D341Med (cell line): Measurements from ENCODE around the gene PPP1R14B.
A peak's percentile ranks its signal among the peaks of the same experiment; 100 is the strongest.

ENCODE experiments used
- DNase-seq: peaks from one replicate; pipeline ENCODE4 v3.0.0; 2012; ENCODE audit warnings: low spot score

The PPP1R14B gene, protein sequence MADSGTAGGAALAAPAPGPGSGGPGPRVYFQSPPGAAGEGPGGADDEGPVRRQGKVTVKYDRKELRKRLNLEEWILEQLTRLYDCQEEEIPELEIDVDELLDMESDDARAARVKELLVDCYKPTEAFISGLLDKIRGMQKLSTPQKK

DNA sequence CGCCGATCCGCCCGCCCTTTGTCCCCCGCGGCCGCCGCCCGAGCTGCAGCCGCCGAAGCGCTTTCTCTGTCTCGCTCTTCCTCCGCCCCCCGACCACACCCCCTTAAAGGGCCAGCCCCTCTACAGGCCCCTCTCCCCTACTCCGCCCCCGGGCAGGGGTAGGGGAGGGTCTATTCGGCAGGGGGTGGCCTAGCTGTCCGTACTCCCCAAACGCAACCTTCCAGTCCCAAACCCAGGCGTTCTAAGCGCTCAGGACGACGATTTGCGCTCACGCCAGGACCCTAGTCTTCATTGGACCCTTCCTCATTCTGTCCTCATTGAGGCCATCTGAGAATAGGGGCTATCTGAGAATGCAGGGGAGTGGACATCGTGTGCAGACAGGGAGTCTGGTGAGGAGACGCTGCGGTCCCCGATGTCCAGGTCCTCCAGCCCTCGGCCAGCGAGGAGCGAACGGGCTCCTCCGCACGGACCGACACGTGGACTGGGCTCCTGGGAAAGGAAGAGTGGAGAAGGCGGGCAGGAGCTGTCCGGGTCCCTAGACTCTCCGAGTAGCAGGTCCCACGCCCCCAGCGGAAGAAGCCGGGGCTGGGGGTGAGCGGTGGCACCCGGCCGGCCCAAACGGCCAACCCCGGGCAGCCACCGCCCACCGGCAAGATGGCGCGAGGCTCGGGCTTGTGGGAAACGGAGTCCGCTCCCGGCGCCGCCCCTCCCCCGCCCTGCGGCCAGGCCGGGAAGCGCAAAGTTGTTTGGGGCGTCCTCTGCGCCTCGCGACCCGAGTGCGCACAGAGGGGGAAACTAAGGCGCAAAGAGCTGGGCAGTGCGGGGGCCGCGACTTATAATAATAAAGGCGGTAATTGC lies at the start of gene PPP1R14B:
TSS of gene PPP1R14B (minus strand) at position 73 of the 858 bp plus-strand sequence. CDS start 270 bp downstream, outside the sequence.
- DNase-seq = peak; percentile 90

DNA sequence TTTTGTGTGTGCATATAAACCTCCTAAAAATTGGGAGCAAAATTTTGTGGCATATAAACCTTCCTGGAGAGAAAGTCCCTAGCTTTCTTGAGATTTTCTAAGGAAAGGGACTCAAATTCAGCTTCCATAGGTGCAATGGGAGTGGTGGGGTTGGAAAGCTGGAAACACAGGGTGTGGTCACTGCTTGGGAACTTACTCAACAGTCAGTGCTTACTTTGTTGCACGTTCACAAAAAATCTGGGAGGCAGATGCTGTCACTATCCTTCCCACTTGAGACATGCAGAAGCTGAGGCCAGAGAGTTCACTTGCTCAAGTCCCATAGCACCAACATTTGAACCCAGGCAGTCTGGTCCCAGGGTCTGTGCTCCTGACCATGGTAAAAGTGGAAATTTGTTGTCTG lies 49.5 kb upstream of the PPP1R14B start:
- no peak for DNase-seq

GRCh38 chr11:64295760-64296159 lies 49.0 kb upstream of the PPP1R14B start:
- DNase-seq = no peak

GRCh38 chr11:64294774-64295173 lies 48.0 kb upstream of the PPP1R14B start:
- DNase-seq = no peak

DNA sequence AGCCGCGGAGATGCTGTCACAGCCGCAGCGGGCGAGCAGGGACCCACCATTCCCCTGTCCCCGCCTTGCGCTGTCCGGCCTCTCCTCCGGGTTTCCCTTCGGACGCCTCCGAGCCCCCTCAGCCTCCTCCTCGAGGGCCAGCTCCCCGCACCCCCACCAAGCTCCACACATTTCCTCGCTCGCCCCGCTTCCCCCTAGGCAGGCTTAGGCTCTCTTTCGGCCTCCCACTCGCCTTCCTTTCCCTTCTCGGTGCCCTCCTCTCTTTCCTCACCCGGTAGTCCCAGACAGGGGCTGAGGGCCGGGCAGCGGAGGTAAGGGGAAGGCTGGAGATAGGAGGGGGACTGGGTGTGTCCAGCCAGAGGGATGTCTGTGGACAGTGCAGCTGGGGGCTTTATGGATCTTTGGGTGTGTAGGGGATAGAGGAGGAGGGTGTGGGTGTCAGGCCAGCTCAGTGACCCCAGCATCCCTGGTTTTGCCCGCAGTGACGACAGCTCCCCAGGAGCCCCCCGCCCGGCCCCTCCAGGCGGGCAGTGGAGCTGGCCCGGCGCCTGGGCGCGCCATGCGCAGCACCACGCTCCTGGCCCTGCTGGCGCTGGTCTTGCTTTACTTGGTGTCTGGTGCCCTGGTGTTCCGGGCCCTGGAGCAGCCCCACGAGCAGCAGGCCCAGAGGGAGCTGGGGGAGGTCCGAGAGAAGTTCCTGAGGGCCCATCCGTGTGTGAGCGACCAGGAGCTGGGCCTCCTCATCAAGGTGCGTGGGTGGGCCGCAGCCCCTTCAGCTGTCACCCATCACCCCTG lies 45.9 kb upstream of the PPP1R14B start:
- DNase-seq = no peak

GRCh38 chr11:64291752-64292459 lies 45.2 kb upstream of the PPP1R14B start:
- DNase-seq = peak; percentile 65

DNA sequence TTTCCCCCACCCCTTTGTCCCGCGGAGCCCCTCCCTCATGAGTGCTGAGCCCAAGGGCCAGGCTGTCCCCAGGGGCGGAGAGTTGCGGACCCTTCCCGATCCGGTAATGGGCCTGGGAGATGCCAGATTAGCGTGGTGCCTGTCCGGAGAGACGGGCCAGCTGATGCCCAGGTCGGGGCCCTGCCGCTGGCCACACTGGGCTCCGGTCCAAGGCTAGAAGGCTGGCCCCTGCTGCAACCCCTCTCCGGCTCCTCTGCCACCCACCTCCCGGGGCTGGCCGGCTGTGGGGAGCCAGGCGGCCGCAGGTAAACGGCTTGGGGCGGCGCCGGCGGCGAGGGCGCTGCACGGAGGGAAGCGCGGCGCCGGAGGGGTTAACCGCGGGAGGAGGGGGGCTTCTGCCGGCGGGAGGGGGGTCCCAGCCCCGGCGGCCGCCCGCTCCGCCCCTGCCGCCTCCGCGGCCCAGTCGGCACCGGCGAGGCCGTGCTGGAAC lies 44.6 kb upstream of the PPP1R14B start, which contains the start of gene KCNK4:
TSS of gene KCNK4 (plus strand) at position 41 of the 490 bp plus-strand sequence. CDS start 1,717 bp downstream, outside the sequence.
- DNase-seq = peak; percentile 35

DNA sequence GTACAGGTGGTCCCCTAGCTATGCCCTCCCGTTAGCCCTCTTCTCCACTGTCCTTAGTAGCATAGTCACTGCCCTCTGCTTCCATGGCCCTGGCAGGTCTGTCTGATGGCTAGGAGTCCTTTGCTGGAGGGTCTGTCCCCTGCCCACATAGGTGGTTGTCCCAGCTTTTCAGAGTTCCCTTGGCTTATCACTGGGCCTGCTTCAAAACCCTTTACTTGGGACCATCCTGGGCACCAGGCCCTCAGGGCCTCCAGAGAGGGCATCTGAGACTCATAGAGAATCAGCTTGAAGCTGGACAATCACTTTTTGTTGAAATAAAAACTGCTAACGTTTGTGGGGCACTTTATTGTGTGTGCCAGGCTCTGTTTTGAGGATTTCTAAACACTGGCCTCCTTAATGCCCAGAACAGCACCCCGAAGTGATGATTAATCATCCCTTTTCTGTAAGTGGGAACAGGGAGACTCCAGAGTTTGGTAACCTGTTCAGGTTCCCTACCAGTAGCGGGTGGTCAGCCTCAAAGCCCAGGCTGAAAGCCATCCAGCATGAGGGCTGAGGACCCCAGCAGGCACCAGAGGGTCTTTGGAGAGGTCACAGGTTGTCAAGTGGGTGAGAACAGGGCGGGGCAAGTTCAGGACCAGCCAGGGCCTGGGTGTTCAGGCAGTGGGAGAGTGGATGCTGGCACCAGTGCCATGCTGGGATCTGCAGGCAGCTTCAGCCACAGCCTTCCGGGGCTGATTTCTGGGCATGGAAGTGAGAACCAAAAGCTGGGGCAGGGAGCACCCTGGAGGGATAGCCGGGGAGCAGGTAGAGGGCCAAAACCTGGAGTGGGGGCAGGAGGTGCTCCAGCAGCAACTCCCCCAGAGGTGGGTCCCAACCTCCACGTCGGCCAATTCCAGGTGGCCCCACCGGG lies 43.9 kb upstream of the PPP1R14B start:
- DNase-seq = no peak

DNA sequence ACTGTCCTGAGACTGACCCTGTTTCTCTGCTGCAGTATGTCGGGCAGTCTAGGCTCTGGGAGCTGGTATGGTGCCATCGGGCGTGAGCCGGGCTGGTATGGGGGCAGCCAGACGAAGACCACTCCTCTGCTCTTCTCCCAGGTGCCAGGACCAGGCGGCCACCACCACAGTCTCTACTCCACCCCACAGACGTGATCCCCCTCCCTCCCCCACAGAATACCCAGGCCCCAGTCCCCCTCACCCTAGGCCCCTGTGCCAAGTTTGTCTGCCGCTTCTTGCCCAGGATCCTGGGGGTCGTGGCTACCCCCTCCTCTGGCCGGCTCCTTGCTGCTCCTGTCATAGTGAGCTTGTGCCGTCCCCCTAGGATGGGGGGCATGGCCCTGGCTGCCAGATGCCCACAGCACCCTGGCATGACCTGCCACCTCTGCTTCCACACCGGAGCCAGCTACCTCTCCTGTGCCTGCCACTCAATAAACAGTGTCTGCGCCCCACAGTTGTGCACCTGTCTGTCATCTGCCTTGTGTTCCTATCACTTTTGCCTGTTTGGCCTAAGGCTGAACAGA lies 42.3 kb upstream of the PPP1R14B start:
- no peak for DNase-seq

DNA sequence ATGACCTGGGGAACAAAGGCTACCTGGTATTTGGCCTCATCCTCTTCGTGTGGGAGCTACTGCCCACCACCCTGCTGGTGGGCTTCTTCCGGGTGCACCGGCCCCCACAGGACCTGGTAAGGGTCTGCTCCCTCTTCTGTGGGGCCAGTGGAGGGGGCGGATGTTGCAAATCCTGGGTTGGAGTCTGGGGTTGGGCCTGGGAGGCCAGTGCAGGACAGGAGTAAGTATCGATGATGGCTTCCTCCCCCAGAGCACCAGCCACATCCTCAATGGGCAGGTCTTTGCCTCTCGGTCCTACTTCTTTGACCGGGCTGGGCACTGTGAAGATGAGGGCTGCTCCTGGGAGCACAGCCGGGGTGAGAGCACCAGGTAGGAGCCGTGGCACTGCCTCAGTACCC lies 41.6 kb upstream of the PPP1R14B start:
- no peak for DNase-seq

- DNase-seq = no peak
Observed at GRCh38 chr11:64287676-64288352, 41.1 kb upstream of the PPP1R14B start.

DNA sequence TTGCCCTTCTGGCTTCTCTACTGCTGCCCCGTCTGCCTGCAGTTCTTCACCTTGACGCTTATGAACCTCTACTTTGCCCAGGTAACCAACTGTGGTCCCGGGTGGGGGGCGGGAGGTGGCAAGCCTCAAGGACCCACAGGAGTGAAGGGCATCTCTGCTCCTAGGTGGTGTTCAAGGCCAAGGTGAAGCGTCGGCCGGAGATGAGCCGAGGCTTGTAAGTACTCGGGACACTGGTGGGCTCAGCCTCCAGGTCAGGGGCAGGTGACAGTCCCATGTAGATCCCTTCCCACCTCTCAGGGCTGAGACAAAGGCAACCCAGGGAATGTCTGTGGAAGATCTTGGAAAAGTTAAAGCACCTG lies 40.0 kb upstream of the PPP1R14B start:
- no peak for DNase-seq

GRCh38 chr11:64285885-64286800 lies 39.4 kb upstream of the PPP1R14B start:
- peak; percentile 74 for DNase-seq

DNA sequence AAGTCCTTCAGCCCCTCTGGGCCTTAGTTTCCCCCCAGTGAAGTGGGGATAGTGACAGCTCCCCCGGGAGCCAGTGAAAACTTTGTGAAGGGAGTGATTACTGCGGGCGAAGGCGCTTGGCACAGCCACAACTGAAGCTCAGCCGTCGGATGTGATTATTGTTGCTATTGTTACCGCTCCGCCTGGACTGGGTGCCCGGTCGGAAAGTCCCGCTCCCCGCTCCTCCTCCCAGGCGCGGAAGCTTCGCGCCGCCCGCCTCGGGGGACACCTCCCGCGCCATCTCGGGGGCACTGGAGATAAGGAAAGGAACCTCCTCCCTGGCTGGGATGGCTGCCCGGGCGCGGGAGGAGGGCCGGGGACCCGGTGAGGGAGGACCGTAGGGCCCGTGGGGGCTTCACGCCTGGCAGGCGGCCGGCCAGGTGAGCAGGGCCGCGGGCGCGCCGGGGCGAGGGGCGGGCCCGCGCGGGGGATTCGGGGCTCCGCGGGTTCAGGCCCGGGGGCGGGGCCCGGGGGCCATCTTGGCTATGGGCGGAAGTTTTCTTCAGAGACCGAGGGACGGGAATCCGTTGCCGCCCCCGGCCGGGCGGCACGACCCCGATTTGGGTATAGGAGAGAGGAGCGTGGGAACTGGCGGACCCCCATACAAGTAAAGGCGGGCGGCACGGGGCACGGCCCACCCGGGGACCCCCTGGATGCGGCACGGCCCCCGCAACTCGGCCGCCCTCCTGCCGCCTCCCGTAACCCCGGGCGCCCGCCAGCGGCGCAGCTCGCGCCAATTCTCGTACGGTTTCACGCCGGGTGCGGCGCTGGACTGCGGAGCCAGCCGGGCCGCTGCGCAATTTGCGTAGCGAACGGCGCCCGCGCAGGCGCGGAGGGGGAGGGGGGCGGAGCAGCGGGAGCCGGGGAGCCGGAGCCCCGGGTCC lies 38.5 kb upstream of the PPP1R14B start, which contains the start of gene GPR137:
TSS of gene GPR137 (plus strand) at position 887 of the 923 bp plus-strand sequence. CDS start 677 bp downstream, outside the sequence.
- DNase-seq = peak; percentile 95

DNA sequence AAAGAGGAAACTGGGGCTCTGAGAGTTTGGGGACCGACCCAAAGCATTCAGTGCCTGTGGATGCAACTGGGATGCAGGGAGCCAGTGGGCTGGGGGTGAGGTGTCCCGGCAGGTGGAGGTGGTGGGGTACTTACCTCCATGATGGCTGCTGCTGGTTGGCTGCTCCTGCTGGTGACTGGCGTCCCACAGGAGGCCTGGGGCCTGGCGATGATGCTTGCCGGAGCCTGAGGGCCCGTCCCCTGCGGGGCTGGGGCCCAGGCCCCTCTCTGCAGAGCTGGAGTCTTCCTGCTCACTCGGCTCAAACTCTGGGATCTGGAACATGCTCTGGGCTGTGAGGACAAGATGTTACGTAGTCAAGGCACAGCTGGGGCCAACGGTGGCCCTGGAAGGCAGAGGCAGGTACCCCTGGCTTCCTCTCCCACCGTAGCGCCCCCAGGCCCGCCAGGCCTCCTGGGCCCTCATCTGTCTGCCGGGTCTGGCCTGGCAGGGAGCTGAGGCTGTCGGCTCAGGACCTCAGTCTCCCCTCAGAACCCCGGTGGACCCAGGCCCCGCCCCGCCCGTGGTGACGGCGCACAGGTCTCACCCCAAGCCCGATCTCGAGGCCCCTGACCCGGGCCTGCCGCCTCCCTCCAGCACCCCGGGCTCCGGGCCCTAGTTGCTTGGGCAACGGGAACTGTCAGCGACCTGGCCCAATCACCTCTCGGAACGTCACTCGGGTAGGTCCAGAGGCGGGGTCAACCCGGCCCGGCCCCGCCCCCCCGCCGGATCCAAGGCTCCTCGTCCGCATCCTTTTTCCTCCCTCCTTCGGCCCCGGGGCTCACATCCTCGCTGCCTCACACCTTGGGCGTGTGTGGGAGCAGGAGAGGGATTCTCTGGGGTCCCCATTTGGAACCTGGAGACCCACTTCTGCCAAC lies 37.6 kb upstream of the PPP1R14B start, which contains the start of gene BAD:
TSS of gene BAD (minus strand) at position 618 of the 914 bp plus-strand sequence. CDS start at position 321, 297 bp downstream.
- DNase-seq = peak; percentile 98

- DNase-seq = no peak
Observed at GRCh38 chr11:64283092-64283491, 36.3 kb upstream of the PPP1R14B start.
